Measurements from ENCODE around the gene SYNGR2. TPM values are rescaled to one million over a fixed set of nuclear protein-coding genes. Genes with fewer than 3 reads are reported as not detected.

The SYNGR2 gene
- total RNA-seq, 1 experiment from 2014 or later, result 148 TPM

- DNase-seq (ENCODE audit: low read depth, low spot score), result no peak
- H2AFZ ChIP-seq (ENCODE audit: low read depth, low read length, poor library complexity, severe bottlenecking), result no peak overlapping the region
- no peaks in the 10 kb centered on the region for H4K20me1 ChIP-seq (ENCODE audit: insufficient read depth)
- BruUV-seq (replicated peaks), result no TSS peak
- no peak overlapping the region for H3K4me2 ChIP-seq (ENCODE audit: low read length)
- H3K4me1 ChIP-seq (ENCODE audit: control insufficient read depth in 1 of 2, insufficient read depth in 2 of 2, low read length in 2 of 2), result no peaks in the 10 kb centered on the region
- intact Hi-C loops (cut with micrococcal nuclease), result no loop called here
- CTCF ChIA-PET, result interaction anchor here (1.0 kb wide), 1 partner anchor 472 kb away, joined by 3 read pairs; no protein-coding TSS in a partner anchor
- no peak overlapping the region for H3K9ac ChIP-seq (ENCODE audit: low read length)
- H3K9me2 ChIP-seq (ENCODE audit: insufficient read depth), result no peaks in the 10 kb centered on the region
- H3K9me3 ChIP-seq (ENCODE audit: control insufficient read depth in 1 of 2, insufficient read depth in 1 of 2, low read depth in 1 of 2, low read length in 2 of 2), result no peaks in the 10 kb centered on the region
- H3K79me2 ChIP-seq (ENCODE audit: insufficient read depth, low read length), result no peaks in the 10 kb centered on the region
- H3K27me3 ChIP-seq (ENCODE audit: insufficient read depth, low read length), result no peaks in the 10 kb centered on the region
- POLR2A ChIA-PET, result no interaction called here
- RAD21 ChIA-PET (ENCODE audit: low non-redundant PET in 1 of 2, low total read pairs in 2 of 2, uncharacterized antibody in 2 of 2, unreplicated experiment in 2 of 2), result no interaction called here
- ATAC-seq, result no peak
- no peak overlapping the region for H3K4me3 ChIP-seq (replicated peaks in 1 of 2; ENCODE audit: low read depth in 1 of 2, low read length in 2 of 2)
- no peak overlapping the region for H3K27ac ChIP-seq (ENCODE audit: low read depth, low read length)
- no peak for TF ChIP-seq SP1 (IDR thresholded peaks at IDR 0.05; ENCODE audit: low read depth)
- H3K36me3 ChIP-seq (ENCODE audit: control insufficient read depth in 1 of 2, insufficient read depth in 2 of 2, low read length in 2 of 2), result peaks cover 5 to 27% of the 10 kb centered on the region in 2 experiments; a peak in 3 of 4 replicates
Measured at GRCh38 chr17:78120537-78120936, 47.8 kb upstream of the SYNGR2 start.

DNA sequence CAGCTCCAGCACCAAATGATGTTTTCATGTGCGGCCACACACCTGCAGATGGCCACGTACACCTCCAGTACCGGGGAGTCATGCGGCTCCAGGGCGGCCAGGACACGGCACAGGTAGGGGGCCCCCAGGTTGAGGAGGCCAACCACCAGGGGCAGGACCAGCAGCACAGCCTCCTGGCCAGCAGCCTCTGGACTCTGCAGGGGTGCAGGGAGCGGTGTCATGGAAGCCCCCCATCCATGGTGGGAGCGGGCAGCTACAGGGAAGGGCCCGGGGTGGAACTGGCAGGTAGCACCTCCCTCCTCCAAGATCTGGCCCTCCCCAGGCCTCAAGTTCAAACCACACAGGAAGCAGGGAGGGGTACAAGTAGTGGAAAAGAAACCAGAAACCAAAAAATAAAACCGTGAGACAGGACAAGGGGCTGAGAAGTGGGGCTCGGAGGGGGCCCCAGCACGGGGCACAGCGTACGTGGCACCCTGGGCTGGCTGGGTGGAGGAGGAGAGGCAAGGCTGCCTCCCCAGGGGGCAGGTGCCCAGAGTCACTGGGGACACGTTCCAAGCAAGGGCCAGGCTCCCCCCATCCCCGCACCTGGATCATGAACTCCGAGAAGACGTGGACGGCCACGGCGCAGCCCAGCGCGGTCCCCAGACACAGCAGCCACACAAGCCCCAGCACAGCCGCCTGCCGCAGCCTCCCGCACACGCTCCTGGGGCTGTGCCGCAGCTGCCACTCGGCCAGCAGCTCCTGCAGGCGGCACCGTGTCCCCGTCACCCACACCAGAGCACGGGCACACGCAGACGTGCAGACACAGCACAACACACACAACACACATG lies 47.2 kb upstream of the SYNGR2 start:
- Histone ChIP-seq H3K9me2 (ENCODE audit: insufficient read depth) (no peaks in the 10 kb centered on the region), H3K9ac (ENCODE audit: low read length) (no peak overlapping the region), H3K4me2 (ENCODE audit: low read length) (no peak overlapping the region), H3K27ac (ENCODE audit: low read depth, low read length) (no peak overlapping the region), H3K36me3 (ENCODE audit: control insufficient read depth in 1 of 2, insufficient read depth in 2 of 2, low read length in 2 of 2) (peaks cover 5 to 27% of the 10 kb centered on the region in 2 experiments; a peak in 3 of 4 replicates), H2AFZ (ENCODE audit: low read depth, low read length, poor library complexity, severe bottlenecking) (no peak overlapping the region), H3K9me3 (ENCODE audit: control insufficient read depth in 1 of 2, insufficient read depth in 1 of 2, low read depth in 1 of 2, low read length in 2 of 2) (no peaks in the 10 kb centered on the region), H3K79me2 (ENCODE audit: insufficient read depth, low read length) (no peaks in the 10 kb centered on the region; the same call in 1 of the 2 replicates), H3K27me3 (ENCODE audit: insufficient read depth, low read length) (no peaks in the 10 kb centered on the region), H4K20me1 (ENCODE audit: insufficient read depth) (no peaks in the 10 kb centered on the region), H3K4me1 (ENCODE audit: control insufficient read depth in 1 of 2, insufficient read depth in 2 of 2, low read length in 2 of 2) (no peaks in the 10 kb centered on the region), H3K4me3 (replicated peaks in 1 of 2; ENCODE audit: low read depth in 1 of 2, low read length in 2 of 2) (no peak overlapping the region)
- POLR2A ChIA-PET, result no interaction called here
- CTCF ChIA-PET, result no interaction called here
- ATAC-seq (no peak), DNase-seq (ENCODE audit: low read depth, low spot score) (no peak)
- intact Hi-C loops (cut with micrococcal nuclease), result no loop called here
- BruUV-seq (replicated peaks), result no TSS peak
- RAD21 ChIA-PET (ENCODE audit: low non-redundant PET in 1 of 2, low total read pairs in 2 of 2, uncharacterized antibody in 2 of 2, unreplicated experiment in 2 of 2), result no interaction called here
- TF ChIP-seq, protein P1, sequence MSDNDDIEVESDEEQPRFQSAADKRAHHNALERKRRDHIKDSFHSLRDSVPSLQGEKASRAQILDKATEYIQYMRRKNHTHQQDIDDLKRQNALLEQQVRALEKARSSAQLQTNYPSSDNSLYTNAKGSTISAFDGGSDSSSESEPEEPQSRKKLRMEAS (IDR thresholded peaks at IDR 0.05), result no peak
- TF ChIP-seq, protein P2, sequence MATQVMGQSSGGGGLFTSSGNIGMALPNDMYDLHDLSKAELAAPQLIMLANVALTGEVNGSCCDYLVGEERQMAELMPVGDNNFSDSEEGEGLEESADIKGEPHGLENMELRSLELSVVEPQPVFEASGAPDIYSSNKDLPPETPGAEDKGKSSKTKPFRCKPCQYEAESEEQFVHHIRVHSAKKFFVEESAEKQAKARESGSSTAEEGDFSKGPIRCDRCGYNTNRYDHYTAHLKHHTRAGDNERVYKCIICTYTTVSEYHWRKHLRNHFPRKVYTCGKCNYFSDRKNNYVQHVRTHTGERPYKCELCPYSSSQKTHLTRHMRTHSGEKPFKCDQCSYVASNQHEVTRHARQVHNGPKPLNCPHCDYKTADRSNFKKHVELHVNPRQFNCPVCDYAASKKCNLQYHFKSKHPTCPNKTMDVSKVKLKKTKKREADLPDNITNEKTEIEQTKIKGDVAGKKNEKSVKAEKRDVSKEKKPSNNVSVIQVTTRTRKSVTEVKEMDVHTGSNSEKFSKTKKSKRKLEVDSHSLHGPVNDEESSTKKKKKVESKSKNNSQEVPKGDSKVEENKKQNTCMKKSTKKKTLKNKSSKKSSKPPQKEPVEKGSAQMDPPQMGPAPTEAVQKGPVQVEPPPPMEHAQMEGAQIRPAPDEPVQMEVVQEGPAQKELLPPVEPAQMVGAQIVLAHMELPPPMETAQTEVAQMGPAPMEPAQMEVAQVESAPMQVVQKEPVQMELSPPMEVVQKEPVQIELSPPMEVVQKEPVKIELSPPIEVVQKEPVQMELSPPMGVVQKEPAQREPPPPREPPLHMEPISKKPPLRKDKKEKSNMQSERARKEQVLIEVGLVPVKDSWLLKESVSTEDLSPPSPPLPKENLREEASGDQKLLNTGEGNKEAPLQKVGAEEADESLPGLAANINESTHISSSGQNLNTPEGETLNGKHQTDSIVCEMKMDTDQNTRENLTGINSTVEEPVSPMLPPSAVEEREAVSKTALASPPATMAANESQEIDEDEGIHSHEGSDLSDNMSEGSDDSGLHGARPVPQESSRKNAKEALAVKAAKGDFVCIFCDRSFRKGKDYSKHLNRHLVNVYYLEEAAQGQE (IDR thresholded peaks at IDR 0.05; ENCODE audit: low read depth), result no peak
- TF ChIP-seq, protein P3, sequence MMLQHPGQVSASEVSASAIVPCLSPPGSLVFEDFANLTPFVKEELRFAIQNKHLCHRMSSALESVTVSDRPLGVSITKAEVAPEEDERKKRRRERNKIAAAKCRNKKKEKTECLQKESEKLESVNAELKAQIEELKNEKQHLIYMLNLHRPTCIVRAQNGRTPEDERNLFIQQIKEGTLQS (IDR thresholded peaks at IDR 0.05), result no peak
- TF ChIP-seq SP1 (IDR thresholded peaks at IDR 0.05; ENCODE audit: low read depth) (no peak), CBX3 (IDR thresholded peaks at IDR 0.05; ENCODE audit: low read depth) (no peak), ZNF274 (IDR thresholded peaks at IDR 0.05; ENCODE audit: low read depth, low read length) (no peak), SRF (IDR thresholded peaks at IDR 0.05; ENCODE audit: low read depth) (no peak), EZH2phosphoT487 (IDR thresholded peaks at IDR 0.05; ENCODE audit: borderline replicate concordance) (no peak), CEBPB (IDR thresholded peaks at IDR 0.05; ENCODE audit: low read depth) (no peak), RAD21 (IDR thresholded peaks at IDR 0.05; ENCODE audit: low read depth) (no peak), SIN3A (IDR thresholded peaks at IDR 0.05; ENCODE audit: low read depth) (no peak), POLR2A (IDR thresholded peaks at IDR 0.05; ENCODE audit: borderline replicate concordance, extremely low read depth, insufficient read depth, insufficient read length) (no peak), CTCF (IDR thresholded peaks at IDR 0.05 in 2 of 3, conservative IDR thresholded peaks at IDR 0.05 in 1 of 3; ENCODE audit: borderline replicate concordance in 1 of 3, insufficient read depth in 1 of 3, low read depth in 2 of 3, low read length in 2 of 3) (no peak), EGR1 (IDR thresholded peaks at IDR 0.05; ENCODE audit: low read depth) (no peak)
